HFF-Myc (cell line): ENCODE data around the gene ZNF763.
"Not testable (repeated sequence)": the region's sequence is repeated elsewhere in the genome, so short reads cannot be mapped to it uniquely, and the experiment has no call there.

ENCODE experiments used
- DNase-seq: peaks from one replicate; pipeline ENCODE4 v3.0.0-alpha.2; 2011; ENCODE audit warnings: low read depth; ENCODE audit errors: extremely low read depth
- H3K4me3 ChIP-seq: replicated peaks from 2 replicates; pipeline ENCODE4 v1.5.1; 2011; ENCODE audit warnings: low read depth, mild to moderate bottlenecking, control low read depth, low read length
- CTCF ChIP-seq: IDR thresholded peaks from 2 replicates; pipeline ENCODE4 v1.5.1; 2012; ENCODE audit warnings: mild to moderate bottlenecking, low read depth, low read length, control low read depth; ENCODE audit errors: missing control alignments

The ZNF763 gene

GRCh38 chr19:11964858-11965645, at the start of gene ZNF763:
Gene ZNF763 (plus strand): TSS chr19:11965040. CDS start chr19:11965209, 169 bp downstream.
- no peak for DNase-seq
- no peak for TF ChIP-seq CTCF
- H3K4me3 ChIP-seq, result peak within 1 kb of the TSS; percentile 40

- no peak for DNase-seq
- TF ChIP-seq CTCF, result no peak
- H3K4me3 ChIP-seq, result no peak overlapping the region
These were observed 42.9 kb upstream of the ZNF763 start for GRCh38 chr19:11921852-11922495.

- TF ChIP-seq CTCF, result no peak
- H3K4me3 ChIP-seq, result peak within 1 kb of the TSS; percentile 86
- DNase-seq, result peak; percentile 84
These were observed 39.8 kb upstream of the ZNF763 start, which contains the start of gene ZNF700 for GRCh38 chr19:11924886-11925650. Gene ZNF700 (plus strand): TSS chr19:11925107. CDS start chr19:11925211, 104 bp downstream.

- DNase-seq, result not testable (repeated sequence)
- H3K4me3 ChIP-seq, result peak overlapping the region; percentile 86
These were observed 39.1 kb upstream of the ZNF763 start for GRCh38 chr19:11925651-11926187.

GRCh38 chr19:11927227-11927626, 37.6 kb upstream of the ZNF763 start:
- no peak for TF ChIP-seq CTCF
- no peak for DNase-seq
- H3K4me3 ChIP-seq, result no peak overlapping the region

GRCh38 chr19:11931051-11931450, 33.8 kb upstream of the ZNF763 start:
- H3K4me3 ChIP-seq, result no peak overlapping the region
- TF ChIP-seq CTCF, result no peak
- DNase-seq, result no peak

GRCh38 chr19:11931513-11931912, 33.3 kb upstream of the ZNF763 start:
- no peak for DNase-seq
- H3K4me3 ChIP-seq, result no peak overlapping the region
- TF ChIP-seq CTCF, result no peak

GRCh38 chr19:11935829-11936228, 29.0 kb upstream of the ZNF763 start:
- not testable (repeated sequence) for DNase-seq, H3K4me3 ChIP-seq

- DNase-seq, H3K4me3 ChIP-seq: not testable (repeated sequence)
These were observed 26.5 kb upstream of the ZNF763 start for GRCh38 chr19:11938383-11938782.

GRCh38 chr19:11941361-11941887, 23.4 kb upstream of the ZNF763 start:
- H3K4me3 ChIP-seq, DNase-seq: not testable (repeated sequence)
